Pons (tissue), 1 donor: ENCODE results near the gene PCDHA13.
"Not testable (repeated sequence)": the region's sequence is repeated elsewhere in the genome, so short reads cannot be mapped to it uniquely, and the experiment has no call there.

Experiments used
- DNase-seq: peaks from one replicate; pipeline ENCODE4 v3.0.0-alpha.2; 2016; ENCODE audit warnings: low spot score

Gene PCDHA13

GRCh38 chr5:140870221-140871201 lies 11.4 kb upstream of the PCDHA13 start:
- no peak for DNase-seq

- DNase-seq = peak; percentile 9
These were observed 6.5 kb upstream of the PCDHA13 start, which contains the start of gene PCDHA12 for GRCh38 chr5:140875085-140876065. Gene PCDHA12, plus strand, starts transcription at chr5:140875308. Its CDS starts 165 bp downstream, at chr5:140875473.

- not testable (repeated sequence) for DNase-seq
These were observed 5.2 kb upstream of the PCDHA13 start for GRCh38 chr5:140876541-140877261.

- no peak for DNase-seq
These were observed 4.7 kb upstream of the PCDHA13 start for GRCh38 chr5:140877262-140877581.

GRCh38 chr5:140882591-140882899 lies 621 bp downstream of the PCDHA13 start:
- DNase-seq = peak; percentile 31

- DNase-seq = no peak
These were observed 1.4 kb downstream of the PCDHA13 start for GRCh38 chr5:140883373-140883772.

- DNase-seq = no peak
These were observed 2.2 kb downstream of the PCDHA13 start for GRCh38 chr5:140883927-140884697.

- no peak for DNase-seq
These were observed 34.4 kb downstream of the PCDHA13 start for GRCh38 chr5:140916325-140916724.

- DNase-seq = no peak
These were observed 41.7 kb downstream of the PCDHA13 start for GRCh38 chr5:140923601-140924000.

GRCh38 chr5:140925806-140926442 lies 44.0 kb downstream of the PCDHA13 start, which contains the start of gene PCDHAC1:
Gene PCDHAC1, plus strand, starts transcription at chr5:140926299. Its CDS starts 594 bp downstream, at chr5:140926893.
- no peak for DNase-seq

- DNase-seq = peak; percentile 61
These were observed 44.7 kb downstream of the PCDHA13 start for GRCh38 chr5:140926443-140927227.

- DNase-seq = no peak
These were observed 45.3 kb downstream of the PCDHA13 start for GRCh38 chr5:140927228-140927573.
